Measurements from ENCODE around the gene SUCLG2. TPM values are rescaled to one million over a fixed set of nuclear protein-coding genes. Genes with fewer than 3 reads are reported as not detected.

SUCLG2 gene
- total RNA-seq, 4 donors from 2014 or later = 29.5 to 40.2 (median 35.7) TPM

GRCh38 chr3:67522081-67522480 lies 132.3 kb downstream of the SUCLG2 start:
- DNase-seq (ENCODE audit: low spot score in 2 of 2) = no peak
- H3K4me1 ChIP-seq = no peaks in the 10 kb centered on the region
- no peak overlapping the region for H3K4me3 ChIP-seq
- H3K9me3 ChIP-seq = no peaks in the 10 kb centered on the region
- TF ChIP-seq, protein P1, sequence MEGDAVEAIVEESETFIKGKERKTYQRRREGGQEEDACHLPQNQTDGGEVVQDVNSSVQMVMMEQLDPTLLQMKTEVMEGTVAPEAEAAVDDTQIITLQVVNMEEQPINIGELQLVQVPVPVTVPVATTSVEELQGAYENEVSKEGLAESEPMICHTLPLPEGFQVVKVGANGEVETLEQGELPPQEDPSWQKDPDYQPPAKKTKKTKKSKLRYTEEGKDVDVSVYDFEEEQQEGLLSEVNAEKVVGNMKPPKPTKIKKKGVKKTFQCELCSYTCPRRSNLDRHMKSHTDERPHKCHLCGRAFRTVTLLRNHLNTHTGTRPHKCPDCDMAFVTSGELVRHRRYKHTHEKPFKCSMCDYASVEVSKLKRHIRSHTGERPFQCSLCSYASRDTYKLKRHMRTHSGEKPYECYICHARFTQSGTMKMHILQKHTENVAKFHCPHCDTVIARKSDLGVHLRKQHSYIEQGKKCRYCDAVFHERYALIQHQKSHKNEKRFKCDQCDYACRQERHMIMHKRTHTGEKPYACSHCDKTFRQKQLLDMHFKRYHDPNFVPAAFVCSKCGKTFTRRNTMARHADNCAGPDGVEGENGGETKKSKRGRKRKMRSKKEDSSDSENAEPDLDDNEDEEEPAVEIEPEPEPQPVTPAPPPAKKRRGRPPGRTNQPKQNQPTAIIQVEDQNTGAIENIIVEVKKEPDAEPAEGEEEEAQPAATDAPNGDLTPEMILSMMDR (IDR thresholded peaks at IDR 0.05) = no peak
- no peak for TF ChIP-seq POLR2A (IDR thresholded peaks at IDR 0.05)
- no peak for TF ChIP-seq POLR2AphosphoS5 (IDR thresholded peaks at IDR 0.05)
- TF ChIP-seq EP300 (IDR thresholded peaks at IDR 0.05) = no peak
- WGBS = 93% methylated on average over 4 of the region's 4 CpGs
- no peak overlapping the region for H3K27ac ChIP-seq
- H3K27me3 ChIP-seq = no peaks in the 10 kb centered on the region
- H3K36me3 ChIP-seq = peaks cover 26% of the 10 kb centered on the region

DNA sequence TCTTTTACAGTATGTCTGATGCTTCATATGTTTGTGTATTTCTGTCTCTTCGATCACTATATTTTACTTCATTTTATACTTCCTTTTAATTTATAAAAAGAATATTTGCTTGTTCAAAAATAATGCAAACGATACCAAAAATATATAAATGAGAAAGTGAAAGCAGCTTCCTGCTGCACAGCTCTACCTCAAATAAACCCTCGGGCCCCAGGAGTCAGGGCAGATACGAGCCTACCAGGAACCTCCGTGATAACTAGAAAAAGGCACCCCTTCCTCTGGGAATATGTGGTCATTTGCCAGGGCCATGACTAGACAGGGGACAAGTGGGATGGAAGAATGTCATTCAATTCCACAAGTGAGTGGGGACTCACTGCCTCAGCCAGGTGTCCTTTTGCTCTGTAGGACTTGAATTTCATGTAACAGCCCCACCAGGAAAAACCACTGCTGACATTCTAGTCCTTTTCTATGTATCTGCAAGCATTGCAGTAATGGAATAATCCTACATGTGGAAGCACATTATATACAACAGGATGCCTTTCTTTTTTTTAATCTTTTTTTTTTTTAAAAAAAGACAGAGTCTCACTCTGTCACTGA lies 133.3 kb downstream of the SUCLG2 start:
- no peaks in the 10 kb centered on the region for H3K27me3 ChIP-seq
- TF ChIP-seq EP300 (IDR thresholded peaks at IDR 0.05) = no peak
- TF ChIP-seq, protein P1 (IDR thresholded peaks at IDR 0.05) = no peak
- no peak for TF ChIP-seq POLR2A (IDR thresholded peaks at IDR 0.05)
- TF ChIP-seq POLR2AphosphoS5 (IDR thresholded peaks at IDR 0.05) = no peak
- peaks cover 29% of the 10 kb centered on the region for H3K36me3 ChIP-seq
- DNase-seq (ENCODE audit: low spot score in 2 of 2) = no peak
- H3K27ac ChIP-seq = no peak overlapping the region
- H3K4me1 ChIP-seq = no peaks in the 10 kb centered on the region
- no peaks in the 10 kb centered on the region for H3K9me3 ChIP-seq
- no peak overlapping the region for H3K4me3 ChIP-seq
- 85% methylated on average over 5 of the region's 5 CpGs for WGBS

DNA sequence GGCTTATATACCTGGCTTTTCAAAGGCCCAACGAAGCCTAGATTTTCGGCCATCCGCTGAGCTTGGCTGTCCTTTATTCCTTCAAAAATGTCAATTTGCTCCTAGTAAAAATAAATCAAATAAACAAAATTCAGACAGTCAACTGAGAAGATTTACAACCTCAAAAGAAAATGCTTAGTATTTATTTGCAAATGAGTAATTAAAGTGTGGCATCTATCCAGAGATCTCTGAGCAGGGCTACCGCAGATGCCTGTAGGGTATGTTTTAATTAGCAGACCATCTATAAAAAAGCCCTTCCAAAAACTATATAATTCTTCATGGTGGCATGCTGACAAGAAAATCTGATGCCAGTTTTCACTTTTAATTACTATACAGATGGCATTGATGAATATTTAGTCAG lies 136.2 kb downstream of the SUCLG2 start:
- Histone ChIP-seq H3K9me3 (no peaks in the 10 kb centered on the region), H3K36me3 (peaks cover 28% of the 10 kb centered on the region), H3K27ac (no peak overlapping the region), H3K4me3 (no peak overlapping the region), H3K4me1 (no peaks in the 10 kb centered on the region), H3K27me3 (no peaks in the 10 kb centered on the region)
- TF ChIP-seq POLR2A (IDR thresholded peaks at IDR 0.05) (no peak), EP300 (IDR thresholded peaks at IDR 0.05) (no peak), POLR2AphosphoS5 (IDR thresholded peaks at IDR 0.05) (no peak)
- TF ChIP-seq, protein P1 (IDR thresholded peaks at IDR 0.05) = no peak
- 41% methylated on average over 4 of the region's 4 CpGs for WGBS
- DNase-seq (ENCODE audit: low spot score in 2 of 2) = no peak

DNA sequence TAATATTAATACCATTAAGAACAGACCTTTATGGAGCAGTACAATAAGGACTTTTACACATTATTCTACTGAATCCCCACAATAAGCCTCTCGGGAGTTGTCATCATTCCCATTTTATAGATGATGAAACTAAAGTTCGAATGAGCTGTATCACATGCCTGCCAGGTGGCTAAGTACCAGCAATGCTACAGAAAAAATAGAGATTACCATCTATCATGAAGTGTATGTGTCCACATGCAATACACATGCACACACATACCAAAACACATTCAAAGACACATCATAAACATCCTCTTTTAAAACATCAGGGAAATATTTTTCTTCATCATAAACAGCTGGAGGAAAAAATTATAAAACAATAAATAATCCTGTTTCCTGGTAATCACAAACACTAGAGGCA lies 136.6 kb downstream of the SUCLG2 start:
- H3K27ac ChIP-seq = no peak overlapping the region
- no peak overlapping the region for H3K4me3 ChIP-seq
- no peak for DNase-seq (ENCODE audit: low spot score in 2 of 2)
- WGBS = 48% methylated on average over 2 of the region's 2 CpGs
- peaks cover 28% of the 10 kb centered on the region for H3K36me3 ChIP-seq
- H3K4me1 ChIP-seq = no peaks in the 10 kb centered on the region
- no peaks in the 10 kb centered on the region for H3K27me3 ChIP-seq
- no peaks in the 10 kb centered on the region for H3K9me3 ChIP-seq
- TF ChIP-seq, protein P1 (IDR thresholded peaks at IDR 0.05) = no peak
- TF ChIP-seq POLR2AphosphoS5 (IDR thresholded peaks at IDR 0.05) (no peak), POLR2A (IDR thresholded peaks at IDR 0.05) (no peak), EP300 (IDR thresholded peaks at IDR 0.05) (no peak)

DNA sequence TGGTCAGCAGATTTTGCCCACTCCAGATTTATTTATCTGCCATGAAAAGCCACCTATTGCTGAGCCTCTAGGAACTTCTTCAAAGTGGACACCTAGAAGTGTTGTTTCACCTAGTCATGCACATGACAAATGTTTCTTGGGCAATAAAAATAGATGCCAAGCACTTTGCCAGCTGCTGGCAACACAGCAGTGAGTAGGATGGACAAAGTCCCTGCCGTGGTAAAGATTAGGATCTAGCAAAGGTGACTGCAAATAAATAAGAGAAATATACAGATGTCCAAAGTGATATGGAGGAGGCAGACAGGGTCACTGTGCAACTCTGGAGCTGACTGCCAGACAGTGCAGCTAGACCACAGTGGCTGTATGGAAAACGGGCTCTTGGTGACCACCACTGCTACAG lies 137.9 kb downstream of the SUCLG2 start:
- no peak overlapping the region for H3K27ac ChIP-seq
- no peak for DNase-seq (ENCODE audit: low spot score in 2 of 2)
- no peak overlapping the region for H3K4me3 ChIP-seq
- H3K27me3 ChIP-seq = no peaks in the 10 kb centered on the region
- H3K9me3 ChIP-seq = no peaks in the 10 kb centered on the region
- 73% methylated on average over 2 of the region's 2 CpGs for WGBS
- H3K4me1 ChIP-seq = no peaks in the 10 kb centered on the region
- peaks cover 28% of the 10 kb centered on the region for H3K36me3 ChIP-seq
- no peak for TF ChIP-seq POLR2AphosphoS5 (IDR thresholded peaks at IDR 0.05)
- no peak for TF ChIP-seq EP300 (IDR thresholded peaks at IDR 0.05)
- TF ChIP-seq, protein P1 (IDR thresholded peaks at IDR 0.05) = no peak
- no peak for TF ChIP-seq POLR2A (IDR thresholded peaks at IDR 0.05)
